ENCODE data around the gene ERC2.

The ERC2 gene

GRCh38 chr3:55964491-55964985, 503.7 kb downstream of the ERC2 start:
- DNase-seq: no peak

- DNase-seq: no peak
Observed at GRCh38 chr3:55963601-55964000, 504.7 kb downstream of the ERC2 start.

GRCh38 chr3:55959471-55960080, 508.7 kb downstream of the ERC2 start:
- DNase-seq: no peak

- DNase-seq: no peak
Observed at GRCh38 chr3:55958605-55959004, 509.7 kb downstream of the ERC2 start.

GRCh38 chr3:55955891-55956477, 512.3 kb downstream of the ERC2 start:
- DNase-seq: no peak

GRCh38 chr3:55951388-55951787, 516.9 kb downstream of the ERC2 start:
- no peak for DNase-seq

- DNase-seq: no peak
Observed at GRCh38 chr3:55947406-55947805, 520.9 kb downstream of the ERC2 start.

- DNase-seq: no peak
Observed at GRCh38 chr3:55946574-55947160, 521.6 kb downstream of the ERC2 start.

GRCh38 chr3:55942868-55943267, 525.4 kb downstream of the ERC2 start:
- no peak for DNase-seq

GRCh38 chr3:55939287-55939686, 529.0 kb downstream of the ERC2 start:
- no peak for DNase-seq

GRCh38 chr3:55937301-55937700, 531.0 kb downstream of the ERC2 start:
- DNase-seq: no peak

GRCh38 chr3:55936549-55937052, 531.7 kb downstream of the ERC2 start:
- no peak for DNase-seq

- no peak for DNase-seq
Observed at GRCh38 chr3:55935241-55935640, 533.0 kb downstream of the ERC2 start.

GRCh38 chr3:55934771-55935170, 533.5 kb downstream of the ERC2 start:
- DNase-seq: no peak

- no peak for DNase-seq
Observed at GRCh38 chr3:55929154-55929869, 539.0 kb downstream of the ERC2 start.

- DNase-seq: no peak
Observed at GRCh38 chr3:55923626-55924025, 544.6 kb downstream of the ERC2 start.

GRCh38 chr3:55923207-55923606, 545.1 kb downstream of the ERC2 start:
- DNase-seq: no peak

GRCh38 chr3:55912880-55913279, 555.4 kb downstream of the ERC2 start:
- no peak for DNase-seq

GRCh38 chr3:55911266-55911665, 557.0 kb downstream of the ERC2 start:
- DNase-seq: no peak

- DNase-seq: no peak
Observed at GRCh38 chr3:55910543-55910942, 557.7 kb downstream of the ERC2 start.

- DNase-seq: no peak
Observed at GRCh38 chr3:55909373-55909772, 558.9 kb downstream of the ERC2 start.

- DNase-seq: no peak
Observed at GRCh38 chr3:55907616-55908015, 560.7 kb downstream of the ERC2 start.

- no peak for DNase-seq
Observed at GRCh38 chr3:55906896-55907295, 561.4 kb downstream of the ERC2 start.

- no peak for DNase-seq
Observed at GRCh38 chr3:55904716-55905115, 563.6 kb downstream of the ERC2 start.
